Heart right ventricle (tissue), 16 donors: ENCODE measurements around the gene CASR. TPM values are rescaled to one million over a fixed set of nuclear protein-coding genes. Genes with fewer than 3 reads are reported as not detected.
A peak's percentile ranks its signal among the peaks of the same experiment; 100 is the strongest.

ENCODE experiments used
- ATAC-seq, 8 donors: fragments of 200-7000 bp; cut with Tn5 transposase; one replicate each; pipeline ENCODE4 v1.9.1; 2020; ENCODE audit warnings: mild to moderate bottlenecking in 8 of 8, moderate library complexity in 8 of 8, moderate number of reproducible peaks in 1 of 8
- DNase-seq, 2 donors: peaks; one replicate each; pipeline ENCODE4 v3.0.0-alpha.2; 2020
- H3K27ac ChIP-seq, 10 donors: fragments of 200-600 bp; sonication (generic) in 2 of 10; one replicate each; pipeline versions ENCODE4 v1.5.0 to v1.8.0; 2020 to 2022; ENCODE audit warnings: mild to moderate bottlenecking in 3 of 10
- H3K27me3 ChIP-seq, 7 donors: fragments of 200-600 bp; one replicate each; pipeline ENCODE4 v1.8.0; 2021 to 2022; ENCODE audit warnings: mild to moderate bottlenecking in 2 of 7
- H3K36me3 ChIP-seq, 9 donors: fragments of 200-600 bp; sonication (generic) in 1 of 9; one replicate each; pipeline versions ENCODE4 v1.5.0 to v1.8.0; 2020 to 2022; ENCODE audit warnings: mild to moderate bottlenecking in 2 of 9
- H3K4me1 ChIP-seq, 9 donors: fragments of 200-600 bp; sonication (generic) in 1 of 9; one replicate each; pipeline versions ENCODE4 v1.5.0 to v1.8.0; 2020 to 2022; ENCODE audit warnings: mild to moderate bottlenecking in 4 of 9
- H3K4me3 ChIP-seq, 10 donors: fragments of 200-600 bp; sonication (generic) in 2 of 10; one replicate each; pipeline versions ENCODE4 v1.5.0 to v1.8.0; 2020 to 2022; ENCODE audit warnings: mild to moderate bottlenecking in 7 of 10, moderate library complexity in 2 of 10
- H3K9me3 ChIP-seq, 11 donors: fragments of 200-600 bp in 10 of 11; sonication (generic) in 2 of 11; one replicate each; pipeline versions ENCODE4 v1.5.0 to v1.8.0; 2013 to 2022; ENCODE audit warnings: mild to moderate bottlenecking in 2 of 11, control low read depth in 1 of 11, moderate library complexity in 1 of 11
- CTCF ChIP-seq, 9 donors: fragments of 200-600 bp; sonication (generic) in 2 of 9; IDR thresholded peaks; one replicate each; pipeline versions ENCODE4 v1.5.0 to v1.8.0; 2021 to 2022; ENCODE audit warnings: antibody characterized with exemption in 9 of 9, mild to moderate bottlenecking in 5 of 9, moderate library complexity in 1 of 9
- WGBS, 2 donors: extraction: QIAGEN DNeasy Blood & Tissue Kit; methylation state at CpG; one replicate each; pipeline ENCODE4 v1.1.7; 2013; ENCODE audit warnings: inconsistent platforms in 1 of 2; 5-methylcytosine and 5-hydroxymethylcytosine counted together
- intact Hi-C, 10 donors: fragments of 100-400 bp; cut with DNase I; formaldehyde crosslinking; loops; one replicate each; pipeline versions ENCODE4 v1.11.1 to v1.14.2; 2022
- polyA plus RNA-seq, 2 donors: library from polyadenylated mRNA; stranded (reverse); fragments of 200-250 nt; gene quantifications; one replicate each; pipeline ENCODE4 v1.2.3, GENCODE V29; 2013
- total RNA-seq, 10 donors: library from RNA; stranded (reverse); fragmentation: NEBNext Ultra II Directional in 3 of 10; extraction: Animal tissue kit (Norgen Biotek cat#: 25700) in 3 of 10; gene quantifications; one replicate each; pipeline versions ENCODE4 v1.2.1 to v1.2.4, GENCODE V29; 2021 to 2023
- donor health status: Arrhythmogenic right ventricular cardiomyopathy.
- donor health status: ischemic (EF 13 %, LVEDD 7.1; RV severe dilation, severe dysfunction).
- donor health status: healthy with polysubstance abuse.
- donor health status: DM: no; HTN: yes; CAD: no.
- donor health status: DM: no; HTN: no; CAD: no.
- donor health status: ischemic (EF 25% LVEDD 6.9; RV normal size, moderate dysfunction).
- donor health status: ischemic (EF 25% LVEDD 5.7; RV mildly dilated, moderate dysfunction).
- donor health status: healthy.
- donor health status: DM: yes; HTN: yes; CAD: no.
- donor health status: Ischemic cardiomyopathy.
- donor health status: ischemic (EF 35%, LVEDD 5.7; RV mildly dilated, moderate dysfunction).
- donor health status: nonischemic (EF 11% LVEDD 7.7; RV severe dilation, severe dysfunction).
- donor health status: DM: yes; HTN: yes; CAD: no.
- donor health status: PGD.
- donor health status: ischemic (EF 29% LVEDD 5.4; RV normal size, mild dysfunction).
- donor health status: nonischemic (EF 23%, LVEDD 6.1; RV moderate dilation, normal function).

Gene CASR
- total and polyA plus RNA-seq, 12 donors, result not detected

DNA sequence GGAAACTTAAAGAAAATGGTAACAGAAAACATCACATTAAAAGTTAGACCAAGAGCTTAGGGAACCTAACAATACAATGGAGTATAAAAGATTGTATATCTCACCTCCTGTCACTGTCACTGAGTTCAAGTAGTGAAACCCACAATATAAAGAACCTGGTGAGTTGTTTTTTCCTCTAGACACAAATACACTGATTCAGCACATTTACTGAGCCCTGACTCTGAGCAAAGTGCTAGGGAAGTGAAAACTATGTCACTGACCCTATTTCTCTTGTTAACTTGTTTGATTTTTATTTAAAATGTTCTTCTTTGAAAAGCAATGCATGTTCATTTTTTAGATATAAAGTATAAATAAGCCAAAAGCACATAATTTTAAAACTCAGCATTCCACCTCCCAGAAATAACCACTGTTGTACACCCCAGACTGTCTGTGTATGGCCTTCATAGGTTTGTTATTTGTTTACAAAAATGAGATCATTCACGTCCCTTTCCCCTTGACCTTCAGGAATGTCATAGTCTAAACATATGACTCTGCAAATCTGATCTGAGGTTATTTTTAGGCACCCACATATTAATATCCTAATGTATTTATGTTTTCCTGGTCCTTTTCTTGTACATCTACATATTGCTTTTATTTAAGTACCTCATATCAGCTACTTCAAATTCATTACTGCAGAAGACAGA, 72.4 kb downstream of the CASR start:
- peak in 1 of 8 donors; percentile 58 for ATAC-seq
- H3K9me3 ChIP-seq, result no peaks in the 10 kb centered on the region
- intact Hi-C loops, result loop anchor here in 4 of 10 donors (5.0 to 10.0 kb wide), 4 partner anchors 151 to 711 kb away; partner anchors contain the start of gene POLQ (in 4 of the 4)
- no peaks in the 10 kb centered on the region for H3K27me3 ChIP-seq
- DNase-seq, result no peak
- peaks cover 0 to 47% (median 0%) of the 10 kb centered on the region in 9 donors for H3K4me1 ChIP-seq
- 8 to 25% methylated on average over 1 of the region's 1 CpG for WGBS, 2 donors
- no peak overlapping the region for H3K4me3 ChIP-seq
- no peak for TF ChIP-seq CTCF (IDR thresholded peaks at IDR 0.05)
- H3K27ac ChIP-seq, result peak overlapping the region in 1 of 10 donors; percentile 58
- H3K36me3 ChIP-seq, result no peaks in the 10 kb centered on the region

DNA sequence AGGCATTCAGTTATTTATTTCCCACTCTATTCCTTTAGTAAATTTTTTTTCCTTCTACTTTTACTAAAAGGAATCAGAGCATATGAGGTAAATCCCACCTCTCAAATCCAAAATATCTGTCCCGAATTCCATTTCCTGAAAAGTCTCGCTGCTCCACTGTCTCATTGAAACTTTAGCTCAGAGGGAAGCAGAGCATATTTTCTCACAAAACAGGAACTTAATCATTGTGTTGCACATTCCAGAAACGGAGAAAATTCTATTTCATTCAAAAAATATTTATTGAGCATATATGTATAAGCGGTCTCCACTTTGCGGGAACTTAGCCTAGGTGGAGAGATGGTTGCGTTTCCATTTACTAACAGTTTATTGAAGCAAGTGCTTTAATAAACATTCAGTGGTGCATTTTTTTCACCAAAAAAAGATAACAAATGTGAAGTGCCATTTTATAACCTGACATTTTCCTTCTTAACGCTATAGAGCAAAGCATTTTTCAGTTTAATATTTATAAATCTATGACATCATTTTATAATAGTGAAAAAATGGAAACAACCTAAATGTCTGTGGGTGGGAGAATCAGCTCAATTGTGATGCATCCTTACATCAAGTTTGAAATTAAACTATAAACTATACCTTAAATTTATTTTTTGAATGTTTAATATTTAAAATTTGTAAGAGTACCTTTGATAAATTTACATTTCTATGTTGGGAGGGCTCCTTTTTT, 74.3 kb downstream of the CASR start:
- Histone ChIP-seq H3K36me3 (no peaks in the 10 kb centered on the region), H3K4me1 (peaks cover 0 to 43% (median 0%) of the 10 kb centered on the region in 9 donors), H3K4me3 (no peak overlapping the region), H3K9me3 (no peaks in the 10 kb centered on the region), H3K27me3 (peaks cover 0 to 10% (median 0%) of the 10 kb centered on the region in 7 donors), H3K27ac (no peak overlapping the region)
- no peak for DNase-seq
- 69 to 77% methylated on average over 7 of the region's 7 CpGs for WGBS, 2 donors
- intact Hi-C loops, result loop anchor here in 5 of 10 donors (2.0 to 10.0 kb wide), 5 partner anchors 153 to 713 kb away; partner anchors contain the start of gene POLQ (in 4 of the 5)
- no peak for ATAC-seq
- TF ChIP-seq CTCF (IDR thresholded peaks at IDR 0.05), result no peak

DNA sequence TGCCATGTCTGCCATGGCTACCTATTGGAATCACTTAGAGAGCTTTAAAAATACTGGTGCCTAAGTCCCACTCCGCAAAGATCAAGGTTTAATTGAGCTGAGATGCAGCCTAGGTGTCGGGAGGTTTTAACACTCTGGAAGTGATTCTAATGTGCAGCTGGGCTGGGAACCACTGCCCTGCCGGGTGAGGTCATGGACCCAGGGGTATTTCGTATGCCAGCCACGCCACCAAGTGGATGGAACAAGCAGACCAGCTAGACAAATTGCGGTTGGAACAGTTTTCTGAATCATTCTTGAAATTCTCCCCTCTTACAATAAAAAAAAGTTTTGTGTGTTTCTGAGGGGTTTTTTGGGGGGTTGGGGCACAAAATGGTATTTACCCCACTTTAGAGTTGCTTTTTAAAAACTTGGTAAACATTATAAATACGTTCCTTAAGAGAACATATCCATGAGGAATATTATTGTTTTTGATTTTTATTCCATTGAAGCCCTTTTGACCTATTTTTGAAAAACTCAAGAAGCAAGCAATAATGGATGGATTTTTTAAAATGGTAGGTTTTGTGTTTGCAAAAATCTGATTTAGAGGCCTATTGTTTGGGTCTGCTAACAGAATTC, 75.4 kb downstream of the CASR start:
- ATAC-seq, result peak; percentile 81 to 98 (median 86)
- TF ChIP-seq CTCF (IDR thresholded peaks at IDR 0.05), result peak; percentile 23 to 72 (median 60)
- Histone ChIP-seq H3K9me3 (no peaks in the 10 kb centered on the region), H3K27ac (no peak overlapping the region), H3K4me1 (peaks cover 0 to 32% (median 0%) of the 10 kb centered on the region in 9 donors), H3K27me3 (peaks cover 0 to 13% (median 0%) of the 10 kb centered on the region in 7 donors), H3K36me3 (no peaks in the 10 kb centered on the region), H3K4me3 (no peak overlapping the region)
- intact Hi-C loops, result loop anchor here in 5 of 10 donors (2.0 to 10.0 kb wide), 5 partner anchors 154 to 714 kb away; partner anchors contain the start of gene POLQ (in 4 of the 5)
- DNase-seq, result peak; percentile 56 to 63
- WGBS, 2 donors, result 6 to 7% methylated on average over 7 of the region's 7 CpGs

GRCh38 chr3:122260206-122260605, 76.7 kb downstream of the CASR start:
- Histone ChIP-seq H3K27me3 (peaks cover 0 to 13% (median 0%) of the 10 kb centered on the region in 7 donors), H3K36me3 (no peaks in the 10 kb centered on the region), H3K9me3 (no peaks in the 10 kb centered on the region), H3K27ac (no peak overlapping the region), H3K4me1 (peaks cover 0 to 28% (median 0%) of the 10 kb centered on the region in 9 donors), H3K4me3 (no peak overlapping the region)
- intact Hi-C loops, result loop anchor here in 3 of 10 donors (5.0 to 10.0 kb wide), 3 partner anchors 158 to 713 kb away; partner anchors contain the start of gene POLQ (in 2 of the 3)
- no peak for ATAC-seq
- DNase-seq, result no peak
- WGBS, 2 donors, result 72 to 76% methylated on average over 2 of the region's 2 CpGs
- TF ChIP-seq CTCF (IDR thresholded peaks at IDR 0.05), result no peak
